AG04450 (cell line): ENCODE results near the gene TNS3. TPM values are rescaled to one million over a fixed set of nuclear protein-coding genes. Genes with fewer than 3 reads are reported as not detected.

Source experiments
- CTCF ChIA-PET: fragments of 300-600, 350-600 bp; formaldehyde crosslinking; extraction: SDS; loops from one replicate; lab custom pipeline; 2022; ENCODE audit warnings: antibody characterized with exemption, inconsistent platforms; lab: Charles Lee
- POLR2A ChIA-PET: fragments of 350-600 bp; formaldehyde crosslinking; extraction: SDS; loops from one replicate; lab custom pipeline; 2021; ENCODE audit warnings: antibody characterized with exemption, inconsistent platforms; lab: Yijun Ruan, JAX
- DNase-seq: peaks from one replicate; pipeline ENCODE4 v3.0.0-alpha.2; 2011; ENCODE audit warnings: low read depth, low spot score
- H3K27ac ChIP-seq: one replicate; pipeline ENCODE4 v1.5.1; 2012; ENCODE audit warnings: low read depth, low read length, control low read depth
- H3K27me3 ChIP-seq: one replicate; pipeline ENCODE4 v1.6.0; 2012; ENCODE audit warnings: low read length; ENCODE audit not compliant: control insufficient read depth, insufficient read depth
- H3K4me3 ChIP-seq: 2 replicates; pipeline ENCODE4 v1.5.1; 2011; ENCODE audit warnings: mild to moderate bottlenecking, low read depth, low read length, control low read depth
- H3K9me3 ChIP-seq: 2 replicates; pipeline ENCODE4 v1.5.1; 2012; ENCODE audit warnings: low read length; ENCODE audit not compliant: control insufficient read depth, insufficient read depth
- polyA plus RNA-seq: library from polyadenylated mRNA; depleted of rRNA; stranded (reverse); fragments of >200 nt; gene quantifications from 2 replicates; pipeline ENCODE4 v1.2.3, GENCODE V29; 2011
- TF ChIP-seq, protein P1 (sequence below): IDR thresholded peaks from 2 replicates; pipeline ENCODE4 v1.5.1; 2011; ENCODE audit warnings: low read depth, low read length, control low read depth, inconsistent platforms

The TNS3 gene
- polyA plus RNA-seq, 1 experiment = 131 TPM

DNA sequence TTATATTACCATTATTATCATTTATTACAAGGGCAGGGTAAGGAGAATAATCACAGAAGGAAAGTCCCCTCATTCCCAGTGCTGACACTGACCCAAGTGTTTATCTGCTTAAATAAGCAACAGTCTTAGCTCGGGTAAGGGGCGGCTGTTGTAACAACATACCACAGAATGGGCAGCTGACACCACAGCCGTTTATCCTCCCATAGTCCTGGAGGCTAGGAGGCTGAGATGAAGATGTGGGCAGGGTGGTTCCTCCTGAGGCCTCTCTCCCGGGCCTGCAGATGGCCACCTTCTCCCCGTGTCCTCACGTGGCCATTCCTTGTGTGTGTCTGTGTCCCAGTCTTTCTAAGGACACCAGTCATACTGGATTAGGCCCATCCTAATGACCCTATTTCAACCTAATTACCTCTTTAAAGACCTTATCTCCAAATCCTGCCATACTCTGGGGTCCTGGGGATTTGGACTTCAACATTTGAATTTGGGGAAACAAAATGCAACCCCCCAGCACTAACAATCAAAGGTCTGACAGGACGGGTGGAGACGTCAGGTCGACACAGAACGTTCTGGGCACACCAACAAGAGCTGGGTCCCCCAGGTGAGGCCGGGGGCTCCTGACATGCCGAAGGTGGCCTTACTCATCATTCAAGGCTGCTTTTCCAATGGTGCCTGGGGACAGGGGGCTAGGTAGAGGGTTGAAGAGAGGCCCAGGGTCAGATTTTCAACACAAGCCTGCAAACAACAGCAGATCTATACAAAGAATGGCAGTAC, 93.5 kb downstream of the TNS3 start:
- no peak for DNase-seq
- POLR2A ChIA-PET = no interaction called here
- CTCF ChIA-PET = interaction anchor here (1.0 kb wide), 1 partner anchor 223 kb away, joined by 3 read pairs; no protein-coding TSS in a partner anchor
- H3K4me3 ChIP-seq = no peak overlapping the region
- TF ChIP-seq, protein P1, sequence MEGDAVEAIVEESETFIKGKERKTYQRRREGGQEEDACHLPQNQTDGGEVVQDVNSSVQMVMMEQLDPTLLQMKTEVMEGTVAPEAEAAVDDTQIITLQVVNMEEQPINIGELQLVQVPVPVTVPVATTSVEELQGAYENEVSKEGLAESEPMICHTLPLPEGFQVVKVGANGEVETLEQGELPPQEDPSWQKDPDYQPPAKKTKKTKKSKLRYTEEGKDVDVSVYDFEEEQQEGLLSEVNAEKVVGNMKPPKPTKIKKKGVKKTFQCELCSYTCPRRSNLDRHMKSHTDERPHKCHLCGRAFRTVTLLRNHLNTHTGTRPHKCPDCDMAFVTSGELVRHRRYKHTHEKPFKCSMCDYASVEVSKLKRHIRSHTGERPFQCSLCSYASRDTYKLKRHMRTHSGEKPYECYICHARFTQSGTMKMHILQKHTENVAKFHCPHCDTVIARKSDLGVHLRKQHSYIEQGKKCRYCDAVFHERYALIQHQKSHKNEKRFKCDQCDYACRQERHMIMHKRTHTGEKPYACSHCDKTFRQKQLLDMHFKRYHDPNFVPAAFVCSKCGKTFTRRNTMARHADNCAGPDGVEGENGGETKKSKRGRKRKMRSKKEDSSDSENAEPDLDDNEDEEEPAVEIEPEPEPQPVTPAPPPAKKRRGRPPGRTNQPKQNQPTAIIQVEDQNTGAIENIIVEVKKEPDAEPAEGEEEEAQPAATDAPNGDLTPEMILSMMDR = no peak
- no peaks in the 10 kb centered on the region for H3K27me3 ChIP-seq
- no peaks in the 10 kb centered on the region for H3K9me3 ChIP-seq
- H3K27ac ChIP-seq = peak overlapping the region; percentile 57

DNA sequence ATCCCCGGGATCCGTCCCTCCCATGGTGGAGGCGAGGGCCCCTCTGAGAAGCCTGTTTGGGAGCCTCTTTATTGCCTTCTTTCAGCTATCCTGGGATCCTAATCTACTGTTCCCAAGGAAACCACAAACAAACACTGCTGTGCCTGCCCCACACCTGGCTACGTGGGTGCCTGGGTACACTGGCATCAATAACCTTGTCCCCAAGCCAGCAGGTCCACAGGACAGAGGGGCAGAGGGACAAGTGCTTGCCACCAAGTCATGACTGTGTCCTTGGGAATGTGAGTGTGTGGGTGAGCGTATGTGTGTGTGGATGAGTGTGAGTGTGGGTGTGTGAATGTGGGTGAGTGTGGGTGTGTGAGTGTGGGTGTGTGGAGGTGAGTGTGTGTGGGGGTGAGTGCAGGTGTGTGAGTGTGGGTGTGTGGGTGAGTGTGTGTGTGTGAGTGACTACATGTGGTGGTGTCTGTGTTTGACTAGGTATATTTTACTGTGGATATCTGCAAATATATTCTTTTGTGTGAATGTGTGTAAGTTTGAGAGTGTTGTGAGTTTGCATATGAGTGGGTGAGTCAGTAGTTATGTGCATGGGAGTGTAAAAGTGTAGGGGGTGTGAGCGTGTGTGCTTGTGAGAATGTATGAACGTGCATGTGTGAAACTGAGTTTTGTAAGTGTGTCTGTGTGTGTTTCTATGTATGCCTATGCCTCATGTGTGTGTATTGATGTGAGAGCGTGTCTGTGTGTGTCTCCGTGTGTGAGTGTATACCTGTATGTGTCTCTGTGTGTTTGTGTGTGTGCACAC, 96.1 kb downstream of the TNS3 start:
- H3K4me3 ChIP-seq = no peak overlapping the region
- no peaks in the 10 kb centered on the region for H3K9me3 ChIP-seq
- no peak for DNase-seq
- H3K27ac ChIP-seq = peak overlapping the region; percentile 21
- POLR2A ChIA-PET = interaction anchor here (0.6 to 1.3 kb wide), 2 partner anchors 28 to 51 kb away, joined by 3 to 4 read pairs; no protein-coding TSS in a partner anchor
- CTCF ChIA-PET = interaction anchor here (1.2 kb wide), 1 partner anchor 220 kb away, joined by 4 read pairs; no protein-coding TSS in a partner anchor
- TF ChIP-seq, protein P1 = no peak
- no peaks in the 10 kb centered on the region for H3K27me3 ChIP-seq

DNA sequence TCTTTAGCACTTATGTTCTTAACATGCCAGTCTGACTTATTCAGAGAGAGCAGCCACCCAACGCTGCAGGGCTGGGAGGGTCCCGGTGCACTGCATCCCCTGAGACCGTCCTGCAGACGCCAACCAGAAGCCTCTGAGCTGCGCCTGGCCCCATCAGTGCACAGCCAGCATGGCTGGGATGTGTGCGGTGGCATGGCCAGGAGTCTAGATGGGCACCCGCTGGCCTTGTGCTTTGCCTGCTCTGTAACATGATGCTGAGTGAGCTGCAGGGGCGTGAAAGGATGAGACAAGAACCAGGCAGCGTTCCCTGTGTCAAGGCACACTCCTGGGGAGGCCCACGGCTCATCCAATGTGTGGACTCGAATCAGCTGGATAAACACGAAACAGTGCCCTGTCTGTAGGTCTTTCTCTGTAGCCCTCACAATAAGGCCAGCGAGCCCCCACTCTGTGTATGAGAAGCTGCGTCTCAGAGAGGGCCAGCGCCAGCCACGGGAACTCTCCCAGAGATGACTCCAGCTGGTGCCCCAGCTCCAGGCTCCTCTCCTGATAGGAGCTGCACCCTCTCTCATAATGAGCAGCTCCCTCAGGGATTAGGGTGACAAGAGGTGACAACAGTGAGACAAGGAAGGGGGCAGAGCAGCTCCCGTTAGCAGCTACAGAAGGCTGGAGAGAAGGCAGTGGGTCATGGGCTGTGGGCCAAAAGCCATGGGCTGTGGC, 96.8 kb downstream of the TNS3 start:
- Histone ChIP-seq H3K27ac (peak overlapping the region; percentile 21), H3K9me3 (no peaks in the 10 kb centered on the region), H3K27me3 (no peaks in the 10 kb centered on the region), H3K4me3 (no peak overlapping the region)
- ChIA-PET CTCF (interaction anchor here (1.2 kb wide), 1 partner anchor 219 kb away, joined by 4 read pairs; no protein-coding TSS in a partner anchor), POLR2A (interaction anchor here (0.6 to 1.3 kb wide), 2 partner anchors 29 to 52 kb away, joined by 3 to 4 read pairs; no protein-coding TSS in a partner anchor)
- no peak for DNase-seq
- TF ChIP-seq, protein P1 = no peak

DNA sequence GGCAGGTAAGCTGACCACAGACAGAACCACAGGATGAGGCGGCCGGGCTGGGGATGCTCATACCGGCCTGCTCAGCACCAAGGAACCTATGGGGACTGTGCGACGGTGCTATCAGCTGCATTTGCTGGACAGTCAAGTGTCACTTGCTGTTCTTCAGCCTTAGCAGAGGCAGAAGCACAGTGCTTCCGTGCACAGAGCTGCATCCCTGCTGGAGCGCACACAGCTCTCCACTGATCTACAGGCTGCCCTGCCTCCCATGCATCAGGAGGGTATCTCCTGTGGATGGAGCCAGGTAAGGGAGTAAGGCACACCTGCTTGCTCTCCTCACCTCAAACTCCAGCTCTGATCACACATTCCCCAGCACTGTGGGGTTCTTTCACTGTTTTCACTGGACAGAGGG, 97.5 kb downstream of the TNS3 start:
- H3K9me3 ChIP-seq = no peaks in the 10 kb centered on the region
- no peak overlapping the region for H3K27ac ChIP-seq
- no peak overlapping the region for H3K4me3 ChIP-seq
- no peak for DNase-seq
- no peaks in the 10 kb centered on the region for H3K27me3 ChIP-seq
- ChIA-PET POLR2A (interaction anchor here (1.3 kb wide), 1 partner anchor 29 kb away, joined by 3 read pairs; no protein-coding TSS in a partner anchor), CTCF (no interaction called here)
- TF ChIP-seq, protein P1 = no peak
